ENCODE data around the gene KCNQ1.

The KCNQ1 gene

DNA sequence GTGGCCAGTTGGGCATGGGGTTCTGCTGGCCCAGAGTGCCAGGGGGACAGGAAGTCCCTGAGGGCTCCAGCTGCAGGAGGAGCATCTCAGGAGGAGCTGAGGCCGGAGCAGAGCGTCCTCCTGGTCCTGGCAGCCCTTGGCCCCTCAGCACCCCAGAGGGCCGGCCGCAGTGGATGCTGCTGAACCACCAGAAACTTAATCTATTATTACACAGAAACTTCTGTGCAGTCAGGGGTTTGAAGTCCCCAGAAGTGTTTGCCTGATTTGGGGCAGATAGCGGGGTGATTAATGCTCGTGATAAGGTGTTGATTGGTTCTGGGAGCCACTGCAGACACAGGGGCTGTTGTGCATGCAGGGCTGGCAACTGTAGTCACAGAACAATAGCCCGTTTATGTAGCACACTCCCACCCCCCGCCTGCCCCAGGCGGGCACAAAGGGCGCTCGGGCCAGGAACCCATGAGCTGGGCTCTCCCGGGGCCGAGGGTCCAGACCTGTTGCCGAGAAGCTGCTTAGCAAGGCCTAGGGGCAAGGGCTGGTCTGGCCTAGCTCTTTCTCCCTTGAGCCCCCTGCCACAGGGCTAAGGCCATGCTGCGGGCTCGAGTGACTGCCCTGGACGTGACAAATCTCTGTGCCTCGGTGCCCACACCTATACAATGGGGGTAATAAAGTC lies 284.0 kb downstream of the KCNQ1 start:
- DNase-seq, result no peak

DNA sequence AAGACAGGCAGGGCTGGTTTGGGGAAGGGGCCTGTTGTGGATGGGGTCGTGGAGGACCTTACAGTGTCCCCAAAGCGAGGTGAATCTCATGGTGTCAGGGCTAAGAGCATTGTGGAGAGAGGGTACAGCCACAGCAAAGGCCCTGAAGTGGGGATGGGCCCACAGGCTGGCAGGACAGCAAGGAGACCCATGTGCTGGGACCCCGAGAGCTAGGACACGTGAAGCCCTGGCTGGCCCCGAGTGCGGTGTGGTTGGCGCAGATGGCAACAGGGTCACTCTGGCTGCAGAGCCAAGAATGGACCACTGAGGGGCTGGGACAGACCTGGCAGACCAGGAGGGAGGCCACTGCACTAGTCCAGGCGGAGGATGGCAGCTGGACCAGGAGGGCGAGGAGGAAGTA lies 285.0 kb downstream of the KCNQ1 start:
- no peak for DNase-seq

DNA sequence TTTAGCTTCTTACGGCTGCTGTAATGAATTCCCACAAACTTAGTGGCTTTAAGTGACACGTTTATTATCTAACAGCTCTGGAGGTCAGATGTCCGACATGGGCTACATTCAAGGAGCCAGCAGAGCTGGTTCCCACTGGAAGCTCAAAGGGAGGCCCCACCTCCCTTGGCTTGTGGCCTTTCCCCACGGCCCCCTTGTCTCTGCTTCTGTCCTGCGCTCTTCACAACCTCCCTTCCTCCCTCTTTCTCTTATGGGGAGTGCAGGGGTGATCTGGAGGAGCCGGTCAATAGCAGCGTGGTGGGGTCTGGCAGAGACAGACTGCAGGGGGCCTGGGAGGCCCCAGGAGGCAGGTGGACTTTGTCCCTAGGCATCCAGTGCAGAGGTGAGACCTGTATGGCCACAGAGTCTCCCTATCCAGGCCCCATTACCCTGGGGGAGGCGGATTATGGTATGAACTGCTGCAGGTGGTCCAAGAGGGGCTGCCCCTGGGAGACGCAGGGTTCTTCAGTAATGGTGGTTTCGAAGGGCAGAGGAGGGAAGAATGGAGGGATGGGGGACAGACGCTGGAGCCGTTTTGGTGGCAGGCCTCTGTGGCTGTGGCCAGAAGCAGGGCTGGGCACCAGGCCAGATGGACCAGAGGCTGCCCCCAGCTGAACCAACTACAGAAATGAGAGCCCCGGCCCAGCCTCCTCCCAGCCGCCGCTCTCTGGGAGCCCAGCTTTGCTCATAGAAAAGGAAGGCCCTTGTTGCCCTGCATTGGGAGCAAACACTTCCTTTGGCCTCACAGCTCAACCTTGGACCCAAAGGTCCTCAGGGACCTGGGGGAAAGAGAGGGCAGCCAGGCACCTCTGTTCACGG lies 285.7 kb downstream of the KCNQ1 start:
- no peak for DNase-seq

DNA sequence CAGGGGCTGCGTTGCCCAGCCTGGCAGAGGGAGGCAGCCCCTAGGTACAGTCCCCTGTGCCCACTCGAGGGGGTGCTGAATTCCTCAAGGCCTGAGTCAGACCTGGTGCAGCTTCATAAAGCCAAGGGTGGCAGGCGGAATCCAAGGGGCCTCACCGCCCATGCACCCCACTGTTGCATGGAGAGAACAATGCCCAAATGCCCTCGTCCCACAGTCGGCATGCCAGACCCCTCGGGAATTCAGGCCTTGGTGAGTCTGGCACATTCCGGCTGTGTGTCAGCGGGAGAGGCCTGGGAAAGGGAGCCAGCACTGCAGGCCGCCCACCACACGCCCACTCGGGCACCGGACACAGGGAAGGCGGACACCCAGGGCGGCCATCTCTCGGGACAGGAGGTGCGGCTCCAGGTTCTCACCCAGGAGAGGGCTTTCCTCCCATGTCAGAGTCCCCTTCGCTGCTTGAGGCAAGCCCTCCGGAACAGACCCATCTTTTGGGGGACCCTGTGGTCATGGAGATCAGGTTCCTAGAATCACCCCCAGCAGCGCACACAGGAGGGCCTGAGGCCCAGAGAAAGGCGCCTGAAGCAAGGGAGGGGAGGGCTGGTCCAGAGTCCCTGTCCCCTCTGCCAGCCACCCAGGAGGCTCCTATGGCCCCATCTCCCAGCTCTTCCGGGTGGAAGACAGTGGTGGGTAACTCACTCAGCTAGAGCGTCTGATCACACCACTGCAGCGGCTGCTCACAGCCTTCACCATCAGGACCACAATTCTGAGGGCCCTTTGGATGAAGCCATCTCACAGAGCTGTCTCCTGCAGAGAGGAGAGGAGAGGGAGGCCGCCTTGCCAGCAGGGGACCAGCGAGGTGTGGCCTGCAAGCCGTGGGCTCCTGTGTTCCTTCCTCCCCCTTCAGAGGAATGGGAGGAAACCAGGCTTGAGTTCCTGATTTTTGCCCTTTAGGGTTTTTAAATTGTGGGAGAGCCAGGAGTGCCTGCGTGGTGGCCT lies 286.6 kb downstream of the KCNQ1 start:
- DNase-seq, result no peak

DNA sequence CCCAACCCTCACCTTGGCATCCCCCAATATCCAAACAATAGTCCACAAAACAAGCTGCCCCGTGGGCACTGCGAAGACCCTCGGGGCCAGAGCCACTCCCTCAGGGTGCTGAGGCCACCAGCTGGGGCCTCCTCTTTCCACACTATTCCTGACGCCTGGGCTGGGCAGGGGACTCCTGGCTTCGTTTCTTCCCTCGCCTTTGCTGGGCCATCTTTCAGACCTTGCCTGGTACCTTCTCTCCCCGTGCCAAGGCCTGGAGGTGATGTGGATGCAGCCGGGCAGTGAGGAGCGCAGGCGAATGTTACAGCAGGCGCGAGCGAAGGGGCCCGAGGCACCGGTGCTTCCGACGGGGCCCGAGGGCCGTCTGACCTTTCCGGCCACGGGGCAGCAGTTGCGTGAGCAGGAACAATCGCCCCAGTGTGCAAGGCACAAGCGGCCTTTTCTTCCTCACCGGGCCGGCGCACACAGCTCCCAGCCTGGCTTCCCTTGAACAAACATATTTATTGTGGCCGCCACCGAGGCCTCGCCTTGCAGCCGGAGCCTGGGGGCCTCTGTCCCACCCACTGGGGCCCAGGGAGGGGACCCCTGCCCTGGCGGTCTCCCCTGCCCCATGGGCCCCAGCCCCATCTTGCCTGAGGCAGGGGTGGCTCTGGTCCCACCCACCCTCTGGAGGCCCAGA lies 287.6 kb downstream of the KCNQ1 start:
- no peak for DNase-seq

DNA sequence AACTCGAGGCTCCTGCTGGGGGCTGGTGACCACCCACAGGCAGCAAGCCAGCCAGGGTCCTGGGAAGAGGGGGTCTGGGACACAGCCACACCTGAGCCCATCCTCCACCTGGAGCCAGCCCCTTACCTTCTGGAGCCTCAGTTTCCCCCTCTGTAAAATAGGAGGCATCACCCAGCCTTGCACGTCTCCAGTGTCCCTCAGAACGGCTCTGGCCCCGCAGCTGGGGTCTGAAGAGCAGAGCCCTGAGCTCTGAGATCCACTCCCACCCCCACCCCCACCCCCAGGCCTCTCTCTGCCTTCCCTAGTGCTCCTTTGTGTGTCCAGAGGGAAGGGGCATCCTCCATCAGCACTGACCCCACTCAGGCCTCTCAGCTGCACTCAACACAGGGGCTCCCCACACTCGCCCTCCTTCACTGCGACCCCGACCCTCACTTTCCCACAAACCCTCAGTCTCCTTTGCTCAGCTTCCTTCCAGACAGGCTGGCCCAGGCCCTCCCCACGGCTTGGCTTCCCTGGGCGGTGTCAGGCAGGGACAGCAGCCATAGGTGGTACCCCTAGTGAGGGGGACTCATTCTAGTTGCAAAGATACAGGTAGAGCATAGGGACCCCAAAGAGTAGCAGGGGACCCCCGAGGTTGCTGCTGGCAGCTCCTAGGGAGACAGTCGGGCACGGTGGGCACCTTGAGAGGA lies 288.3 kb downstream of the KCNQ1 start:
- no peak for DNase-seq

DNA sequence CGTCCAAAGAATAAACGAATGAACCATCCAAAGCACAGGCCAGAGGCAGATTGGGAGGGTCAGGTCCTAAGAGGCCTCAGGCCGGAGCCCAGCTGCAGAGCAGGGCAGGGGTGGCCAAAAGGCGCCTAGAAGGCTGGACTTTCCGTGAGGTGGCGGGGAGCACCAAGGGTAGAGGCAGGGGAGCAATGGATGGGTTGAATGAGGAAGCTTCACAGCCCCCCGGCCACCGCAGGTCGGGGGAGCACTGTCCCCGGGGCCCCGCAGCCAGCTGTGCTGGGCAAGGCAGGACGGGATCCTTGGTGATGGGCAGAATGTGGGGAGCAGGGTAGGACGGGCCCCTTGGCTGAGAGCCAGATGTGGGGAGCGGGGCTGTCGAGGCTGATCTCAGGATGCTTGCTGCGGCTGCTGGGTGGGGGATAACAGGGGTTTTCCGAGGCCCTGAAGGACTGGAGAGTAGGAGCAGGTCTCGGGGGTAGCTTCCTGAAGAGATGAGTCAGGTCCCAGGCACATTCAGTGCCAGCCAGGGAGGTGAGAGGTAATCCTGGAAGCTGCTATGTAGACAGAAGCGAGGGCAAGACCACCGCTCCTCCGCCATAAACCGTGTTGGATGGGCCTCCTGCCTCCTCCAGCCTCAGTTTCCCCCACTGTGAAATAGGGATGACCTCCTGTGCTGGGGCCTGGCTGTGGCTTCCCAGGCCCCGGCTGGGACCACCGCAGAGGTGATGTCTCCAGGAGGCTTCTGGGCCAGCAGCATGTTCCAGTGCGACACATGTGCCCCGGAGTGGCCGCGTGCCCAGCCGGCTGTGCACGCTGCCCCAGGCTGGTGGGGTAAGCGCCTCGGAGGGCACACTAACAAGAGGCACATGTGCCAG lies 289.6 kb downstream of the KCNQ1 start:
- DNase-seq, result no peak

DNA sequence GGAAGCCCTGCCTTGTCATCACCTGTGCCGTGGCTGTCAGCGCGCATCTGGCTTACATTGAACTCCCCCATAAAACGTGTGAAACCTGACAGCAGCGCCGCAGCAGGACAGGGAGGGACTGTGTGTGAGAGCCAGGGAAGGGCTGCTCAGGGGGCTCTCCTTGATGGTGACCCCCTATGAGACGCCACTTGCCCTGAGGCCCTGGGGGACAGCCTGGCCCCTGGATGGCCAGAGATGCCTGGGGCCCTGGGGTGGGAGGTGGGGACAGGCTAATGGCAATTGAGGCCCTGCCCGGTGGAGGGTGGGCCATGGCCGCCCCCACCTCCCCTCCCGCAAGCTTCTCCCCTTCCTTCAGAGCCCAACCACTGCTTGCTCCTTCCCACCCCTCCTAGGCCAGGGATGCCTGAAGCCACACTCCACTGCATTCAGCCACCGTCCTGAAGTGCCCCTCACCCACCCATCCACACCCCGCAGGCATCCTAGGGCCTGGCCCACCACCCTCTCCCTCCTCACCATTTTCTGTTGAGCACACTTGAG lies 290.3 kb downstream of the KCNQ1 start:
- no peak for DNase-seq

DNA sequence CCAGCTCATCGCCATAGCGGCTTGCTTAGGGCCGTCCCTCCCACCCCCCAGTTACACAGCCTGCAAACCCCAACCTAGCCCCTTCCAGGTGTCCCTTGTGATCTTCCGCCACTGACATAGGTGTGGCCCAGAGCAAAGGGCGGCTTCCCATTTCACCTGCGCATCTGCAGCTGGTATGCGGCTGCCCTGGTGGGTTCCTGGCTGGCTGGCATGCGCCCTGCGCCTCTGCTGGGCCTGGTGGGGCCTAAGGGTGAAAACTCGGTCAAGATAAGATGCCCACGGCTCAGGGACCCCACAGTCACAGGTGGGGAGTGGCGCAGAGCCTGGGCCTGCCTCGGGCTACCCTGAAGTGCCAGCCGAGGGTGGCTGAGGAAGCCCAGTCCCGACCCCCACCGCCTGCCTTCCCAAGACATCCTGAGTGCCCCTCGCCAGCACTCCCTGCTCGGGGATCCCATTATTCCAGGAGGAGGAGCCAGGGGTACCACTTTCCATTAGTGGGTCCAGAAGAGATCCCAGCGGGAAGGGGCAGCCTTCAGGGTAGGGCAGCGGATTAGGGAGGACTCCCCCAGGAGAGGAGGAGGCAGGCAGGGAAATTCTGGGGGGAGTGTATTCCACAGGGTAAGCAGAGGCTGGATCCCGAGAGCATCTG lies 291.9 kb downstream of the KCNQ1 start:
- no peak for DNase-seq

DNA sequence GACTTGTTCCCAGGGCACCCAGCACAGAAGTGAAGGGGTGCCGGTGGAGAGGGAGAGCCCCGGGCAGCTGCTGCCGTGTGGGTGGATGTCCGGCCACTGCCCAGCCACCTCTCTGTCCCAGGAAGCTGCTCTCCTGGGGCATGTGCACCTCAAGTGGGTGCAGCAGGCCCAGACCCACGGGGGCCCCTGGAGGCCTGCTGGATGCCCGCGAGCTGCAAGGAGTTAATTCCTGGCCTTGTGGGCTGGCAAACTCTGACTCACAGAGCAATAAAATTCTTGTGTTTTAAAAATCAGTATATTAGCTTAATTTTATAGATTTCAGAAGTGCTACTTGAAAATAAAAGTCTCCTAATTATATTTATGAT lies 292.4 kb downstream of the KCNQ1 start:
- no peak for DNase-seq

DNA sequence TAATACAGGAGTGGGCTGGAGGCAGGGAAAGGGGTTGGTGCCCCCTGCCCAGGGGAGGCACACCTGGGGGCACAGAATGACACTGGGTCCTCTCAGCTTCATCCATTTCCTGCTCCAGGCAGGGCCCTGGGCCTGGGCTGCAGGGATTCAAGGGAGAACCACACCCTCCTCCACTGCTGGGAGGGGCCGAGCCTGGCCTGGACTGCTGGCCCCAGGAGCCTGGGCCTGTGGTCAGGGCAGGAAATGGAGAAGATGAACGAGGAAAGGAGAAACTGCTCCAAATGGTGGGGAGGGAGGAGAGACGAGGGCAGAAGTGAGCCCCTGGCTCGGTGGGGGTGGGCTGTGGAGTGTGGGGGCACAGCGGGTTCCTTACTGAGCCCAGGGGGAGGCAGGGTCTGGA lies 293.1 kb downstream of the KCNQ1 start:
- no peak for DNase-seq

DNA sequence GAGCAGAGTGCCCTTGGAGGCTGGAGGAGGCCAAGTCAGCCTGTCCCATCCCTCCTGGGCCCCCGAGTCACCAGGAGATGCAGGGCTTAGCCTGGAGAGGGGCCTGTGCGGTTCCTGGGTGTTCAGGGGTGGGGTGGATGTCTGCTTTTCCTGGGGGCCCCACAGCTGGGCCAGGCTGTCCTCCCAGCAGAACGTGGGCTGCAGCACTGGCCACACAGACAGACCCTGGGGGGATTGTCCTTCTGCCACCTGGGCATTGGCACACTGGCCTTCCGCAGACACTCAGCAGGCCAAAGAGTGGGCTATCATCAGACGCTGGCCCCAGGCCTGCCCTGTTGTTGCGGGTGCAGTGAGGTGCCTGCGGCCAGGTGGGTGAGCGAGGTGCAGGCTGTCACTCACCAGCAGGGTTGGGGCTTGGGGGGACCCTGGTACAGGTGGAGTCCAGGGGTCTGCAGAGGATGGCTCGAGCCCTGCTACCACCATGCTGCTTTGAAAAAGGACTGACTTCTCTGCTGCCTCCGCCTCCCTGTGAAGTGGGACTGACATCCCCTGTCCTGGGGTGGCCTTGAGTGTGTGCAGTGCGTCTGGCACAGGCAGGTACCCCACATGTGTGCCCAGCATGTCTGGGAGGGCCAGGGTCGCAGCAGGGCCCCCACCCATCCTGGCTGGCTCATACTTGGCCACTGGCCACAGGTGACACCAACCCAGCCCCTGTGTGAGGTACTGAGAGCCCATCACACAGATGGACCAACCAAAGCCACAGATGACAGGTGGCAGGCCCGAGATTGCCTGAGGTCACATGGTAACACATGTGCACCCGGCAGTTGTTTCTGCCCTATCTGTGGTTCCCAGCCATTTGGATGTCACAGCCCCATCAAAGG lies 294.0 kb downstream of the KCNQ1 start:
- no peak for DNase-seq

DNA sequence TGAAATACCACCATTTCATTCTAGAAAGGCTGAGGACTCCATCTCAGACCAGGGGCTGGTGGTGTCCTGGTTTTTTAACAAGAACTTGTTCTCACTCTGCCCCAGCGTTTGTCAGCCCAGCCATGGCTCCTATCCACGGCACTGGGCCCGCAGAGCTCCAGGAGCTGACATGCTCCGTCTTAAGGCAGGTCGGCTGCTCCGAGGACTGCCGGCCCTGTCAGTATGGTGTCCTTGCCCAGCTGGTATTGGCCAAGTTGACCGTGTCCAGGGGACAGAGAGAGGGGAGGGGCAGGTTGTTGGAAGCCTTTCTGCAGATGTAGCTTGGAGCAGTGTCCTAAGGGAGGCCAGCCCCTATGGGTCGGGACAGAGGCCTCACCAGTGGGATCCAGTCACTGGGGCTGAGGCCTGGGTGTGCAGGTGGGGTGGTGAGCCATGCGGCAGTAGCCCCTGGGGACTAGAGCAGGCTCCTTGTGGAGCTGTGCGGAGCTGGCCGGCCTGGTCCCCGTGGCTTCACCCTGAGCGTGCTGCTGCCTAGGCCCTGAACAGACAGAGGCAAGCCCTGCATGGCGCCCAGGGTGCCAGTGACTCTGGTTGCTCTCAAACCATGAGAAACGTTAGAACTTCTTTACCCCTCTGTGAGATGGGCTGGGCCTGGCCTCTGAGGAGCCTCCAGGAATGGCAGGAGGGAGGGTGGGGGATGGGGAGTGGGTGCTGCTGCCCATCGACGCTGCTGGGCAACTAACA lies 294.9 kb downstream of the KCNQ1 start:
- no peak for DNase-seq

DNA sequence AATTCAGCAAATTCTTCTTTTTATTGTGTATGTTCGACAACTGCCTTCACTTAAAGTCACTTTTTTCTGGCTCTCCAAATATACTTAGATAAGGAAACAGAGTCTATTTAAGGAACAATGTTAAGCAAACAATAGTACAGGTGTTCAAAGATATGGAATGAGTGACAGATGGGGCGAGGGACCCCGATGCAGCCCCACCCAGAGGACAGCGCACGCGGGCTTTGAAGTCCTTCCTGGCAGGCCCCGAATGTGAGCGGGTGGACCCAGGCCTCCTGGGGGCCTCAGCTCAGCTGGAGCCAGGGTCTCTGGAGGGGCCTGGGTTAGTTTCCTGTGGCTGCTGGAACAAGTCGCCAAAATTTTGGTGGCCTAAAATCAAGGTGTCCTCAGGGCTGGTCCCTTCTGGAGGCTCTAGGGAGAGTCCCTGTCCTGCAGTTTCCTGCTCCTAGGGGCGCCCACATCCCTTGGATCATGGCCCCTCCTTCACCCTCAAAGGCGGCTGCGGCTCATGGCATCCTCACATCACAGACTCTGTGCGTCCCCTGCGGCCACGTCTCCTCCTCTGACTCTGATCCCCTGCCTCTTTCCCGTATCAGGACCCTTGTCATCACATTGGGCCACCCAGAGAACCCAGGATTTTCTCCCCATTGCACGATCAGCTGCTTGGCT lies 295.6 kb downstream of the KCNQ1 start:
- no peak for DNase-seq

DNA sequence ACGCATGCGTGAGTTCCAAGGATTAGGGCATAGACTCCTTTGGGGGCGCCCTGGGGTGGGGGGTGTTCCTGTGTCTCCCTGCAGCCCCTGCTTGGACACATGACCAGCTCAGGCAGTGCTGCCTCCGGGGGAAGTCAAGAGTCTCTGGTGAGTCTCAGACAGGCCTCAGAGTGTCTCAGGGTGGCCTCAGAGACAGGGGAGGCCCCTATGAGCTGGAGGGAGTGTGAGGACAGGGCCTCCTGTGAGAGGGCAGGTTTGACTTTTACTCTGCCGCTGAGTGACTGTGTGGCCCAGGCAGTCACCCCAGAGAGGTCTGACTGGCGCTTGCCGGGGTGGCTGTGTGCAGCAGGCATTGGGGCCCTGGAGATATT lies 296.2 kb downstream of the KCNQ1 start:
- DNase-seq, result no peak

DNA sequence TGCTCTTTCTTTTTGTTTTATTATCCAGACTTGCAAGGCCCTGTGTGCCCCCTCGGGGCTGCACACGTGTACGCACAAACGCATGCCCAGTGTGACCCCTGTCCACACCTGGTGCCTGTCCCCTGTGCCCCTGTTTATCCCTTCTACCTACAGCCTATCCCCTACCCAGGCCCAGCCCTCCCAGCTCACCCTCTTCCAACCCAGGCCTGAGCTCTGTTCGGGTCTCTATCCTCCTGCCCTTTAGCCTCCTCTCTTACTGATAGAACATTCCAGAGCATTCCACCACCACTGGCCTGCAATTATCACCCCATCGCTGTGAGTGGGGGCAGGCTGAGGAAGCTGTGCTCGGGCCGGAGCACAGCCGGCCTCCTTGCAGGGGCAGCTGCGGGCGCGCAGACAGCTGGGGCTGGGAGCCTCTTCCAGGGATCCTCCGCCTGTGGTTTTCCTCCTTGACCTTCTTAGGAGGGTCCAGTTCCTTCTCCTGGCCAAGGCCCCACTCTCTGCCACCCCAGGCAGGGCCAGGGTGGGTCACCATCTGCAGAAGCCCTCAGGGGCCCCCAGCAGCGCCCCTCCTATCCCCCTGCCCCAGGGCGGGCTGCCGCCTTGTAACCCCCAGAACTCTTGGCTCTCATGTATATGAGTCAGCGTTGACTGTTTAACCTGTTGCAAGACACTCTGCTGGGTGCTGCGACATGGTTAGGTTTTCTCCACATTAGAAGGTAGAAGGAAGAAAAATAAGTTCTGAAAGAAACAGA lies 296.7 kb downstream of the KCNQ1 start:
- no peak for DNase-seq

DNA sequence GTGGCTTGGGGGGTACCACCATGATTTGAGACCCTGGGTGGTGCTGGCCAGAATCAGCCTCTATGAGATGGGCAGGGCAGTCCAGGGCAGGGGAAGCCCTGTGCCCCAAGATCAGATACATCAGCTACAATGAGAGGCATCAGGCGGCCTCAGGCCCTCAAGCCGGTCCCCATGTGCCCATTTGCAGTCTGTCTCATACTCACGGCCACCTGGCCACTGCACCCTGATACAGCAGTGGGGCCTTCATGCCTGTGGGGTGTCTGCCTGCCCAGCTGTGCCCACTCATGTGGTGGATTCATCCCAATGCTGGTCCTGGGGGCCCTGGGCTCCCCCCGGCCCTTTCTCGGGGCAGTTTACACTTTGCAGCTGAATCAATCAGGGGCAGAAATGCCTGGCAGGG lies 297.4 kb downstream of the KCNQ1 start:
- no peak for DNase-seq
